Measurements from ENCODE around the gene POC1A. TPM values are rescaled to one million over a fixed set of nuclear protein-coding genes. Genes with fewer than 3 reads are reported as not detected.

Gene POC1A
- total and polyA plus RNA-seq, 9 of the 15 experiments (the other 6 are each of a cell fraction or from before 2014, with no cell fraction given) = 7.2 to 17.5 (median 12.1) TPM

- H3K4me3 ChIP-seq = no peak overlapping the region
- WGBS (ENCODE audit: insufficient coverage, low coverage, missing lambda C conversion rate) = 100% methylated on average over 4 of the region's 5 CpGs
- FAIRE-seq = no peak
- DNase-seq (ENCODE audit: extremely low read depth in 1 of 4, low spot score in 3 of 4) = no peak
- no peak overlapping the region for H3K4me2 ChIP-seq (ENCODE audit: insufficient read depth, low read length)
- TF ChIP-seq ZNF407 (IDR thresholded peaks at IDR 0.05; ENCODE audit: low read depth) = no peak
- no TSS peak for BruUV-seq (replicated peaks)
- no peak for ATAC-seq
- no peaks in the 10 kb centered on the region for H3K27me3 ChIP-seq (ENCODE audit: control insufficient read depth in 2 of 2, insufficient read depth in 2 of 2, low read length in 2 of 2)
- no peak overlapping the region for H3K27ac ChIP-seq (ENCODE audit: extremely low read depth, low read depth, low read length)
- no peaks in the 10 kb centered on the region for H3K9me3 ChIP-seq (replicated peaks; ENCODE audit: control insufficient read depth, insufficient read depth, low read depth, low read length)
- no peaks in the 10 kb centered on the region for H3K79me2 ChIP-seq (ENCODE audit: control insufficient read depth, insufficient read depth, low read length)
- H3K36me3 ChIP-seq (ENCODE audit: control insufficient read depth, insufficient read depth, low read length) = peaks cover 50% of the 10 kb centered on the region
- CTCF ChIA-PET (ENCODE audit: low intra/inter-chr PET ratio) = no interaction called here
- H3K9me1 ChIP-seq (ENCODE audit: control insufficient read depth, insufficient read depth, low read length) = peaks cover 2% of the 10 kb centered on the region
- no peak overlapping the region for H3K9ac ChIP-seq (ENCODE audit: insufficient read depth in 1 of 2, low read depth in 2 of 2, low read length in 2 of 2)
- H4K20me1 ChIP-seq (replicated peaks; ENCODE audit: control insufficient read depth, insufficient read depth, low read length) = no peaks in the 10 kb centered on the region
- peaks cover 0 to 2% of the 10 kb centered on the region in 2 experiments; a peak in 2 of 5 replicates for H3K4me1 ChIP-seq (replicated peaks in 1 of 2; ENCODE audit: control insufficient read depth in 2 of 2, insufficient read depth in 2 of 2, low read length in 2 of 2)
- intact Hi-C loops (cut with micrococcal nuclease) (no loop called here), in situ Hi-C loops (cut with MboI) (no loop called here)
- H2AFZ ChIP-seq (ENCODE audit: low read depth, low read length) = no peak overlapping the region
- POLR2A ChIA-PET = interaction anchor here (0.6 to 1.0 kb wide), 4 partner anchors 8 to 37 kb away, joined by 3 to 5 read pairs (median 3); no protein-coding TSS in a partner anchor
Measured at GRCh38 chr3:52118156-52118875, 35.9 kb downstream of the POC1A start.

Measured in K562 (cell line).